HG03432 (cell line): ENCODE data around the gene SCUBE1.
"Not testable (repeated sequence)": the region's sequence is repeated elsewhere in the genome, so short reads cannot be mapped to it uniquely, and the experiment has no call there.

Experiments used
- ATAC-seq: cut with Tn5 transposase; IDR thresholded peaks from one replicate; pipeline ENCODE4 v1.9.1; 2021; ENCODE audit warnings: mild to moderate bottlenecking, moderate library complexity; ENCODE audit not compliant: unreplicated experiment

SCUBE1 gene

DNA sequence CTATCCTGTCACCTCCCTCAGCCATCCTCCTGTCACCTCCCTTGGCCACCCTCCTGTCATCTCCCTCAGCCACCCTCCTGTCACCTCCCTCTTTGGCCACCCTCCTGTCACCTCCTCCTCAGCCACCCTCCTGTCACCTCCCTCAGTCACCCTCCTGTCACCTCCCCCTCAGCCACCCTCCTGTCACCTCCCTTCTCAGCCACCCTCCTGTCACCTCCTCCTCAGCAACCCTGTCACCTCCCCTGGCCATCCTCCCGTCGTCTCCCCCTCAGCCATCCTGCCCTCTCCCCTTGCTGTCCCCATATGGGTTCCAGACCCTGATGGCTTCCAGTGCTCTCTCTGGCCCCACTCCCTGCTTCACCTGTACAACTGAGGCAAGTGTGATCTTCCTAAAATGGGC lies 61.8 kb downstream of the SCUBE1 start:
- no peak for ATAC-seq

DNA sequence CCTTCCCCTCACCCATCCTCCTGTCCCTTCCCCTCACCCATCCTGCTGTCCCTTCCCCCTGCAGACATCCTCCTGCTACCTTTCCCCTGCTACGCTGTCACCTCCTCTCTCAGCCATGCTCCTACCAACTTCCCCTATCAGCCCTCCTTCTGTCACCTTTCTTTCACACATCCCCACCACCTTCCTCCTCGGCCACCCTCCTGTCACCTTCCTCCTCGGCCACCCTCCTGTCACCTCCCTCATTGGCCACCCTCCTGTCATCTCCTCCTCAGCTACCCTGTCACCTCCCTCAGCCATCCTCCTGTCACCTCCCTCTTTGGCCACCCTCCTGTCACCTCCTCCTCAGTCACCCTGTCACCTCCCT lies 62.7 kb downstream of the SCUBE1 start:
- not testable (repeated sequence) for ATAC-seq

DNA sequence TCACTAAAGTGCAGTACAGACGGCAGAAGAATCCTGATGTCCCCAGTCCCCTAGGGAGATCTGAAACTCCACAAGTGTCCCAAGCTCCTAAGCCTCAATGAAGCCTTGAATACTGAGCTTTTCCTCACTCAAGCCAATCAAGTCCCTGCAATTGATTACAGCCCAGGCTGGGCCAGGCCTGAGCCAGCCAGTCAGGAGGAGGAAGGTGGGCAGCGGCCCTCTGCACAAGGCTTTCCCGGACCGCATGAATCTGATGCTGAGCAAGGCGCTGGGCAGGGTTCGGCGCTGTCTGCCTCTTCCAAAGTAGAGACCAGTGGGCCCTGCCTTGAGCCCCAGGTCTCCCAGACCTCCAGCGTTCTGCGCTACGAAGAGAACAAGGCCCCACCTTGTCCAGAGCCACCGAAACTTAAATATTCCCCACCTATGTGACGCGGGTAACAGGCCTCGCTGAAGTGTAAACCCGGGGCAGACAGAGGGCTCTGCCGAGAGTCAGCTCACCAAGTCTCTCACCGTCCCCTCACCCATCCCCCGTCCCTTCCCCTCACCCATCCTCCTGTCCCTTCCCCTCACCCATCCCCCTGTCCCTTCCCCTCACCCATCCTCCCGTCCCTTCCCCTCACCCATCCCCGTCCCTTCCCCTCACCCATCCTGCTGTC lies 63.2 kb downstream of the SCUBE1 start:
- no peak for ATAC-seq

DNA sequence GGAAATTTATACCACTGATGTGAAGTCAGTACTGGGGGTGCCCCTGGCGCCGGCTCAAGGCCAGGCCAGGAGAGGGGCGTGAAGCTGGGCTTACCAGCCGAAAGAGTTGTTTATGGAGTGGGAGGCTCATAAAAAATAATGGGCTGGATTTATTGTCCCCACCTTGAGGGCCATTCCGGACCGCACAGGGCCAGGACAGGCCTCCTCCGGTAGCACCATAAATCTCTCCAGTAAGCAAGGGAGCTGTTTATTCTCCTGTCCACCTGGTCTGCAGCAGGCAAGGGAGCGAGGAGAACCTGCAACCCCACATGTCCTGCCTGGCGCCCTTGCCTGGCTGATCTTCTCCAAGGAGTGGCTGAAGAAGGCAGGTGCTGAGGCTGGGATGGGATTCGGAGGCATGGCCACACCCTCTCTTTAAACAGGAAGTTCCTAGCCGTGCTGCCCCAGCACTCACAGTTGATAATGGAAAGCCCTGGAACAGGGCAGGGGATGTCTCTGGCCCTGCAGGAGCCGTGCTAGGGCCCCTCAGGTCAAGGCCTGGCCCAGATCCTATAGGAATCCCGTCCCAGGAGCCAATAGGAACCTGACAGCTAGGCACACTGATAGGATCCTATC lies 65.1 kb downstream of the SCUBE1 start:
- ATAC-seq = no peak

DNA sequence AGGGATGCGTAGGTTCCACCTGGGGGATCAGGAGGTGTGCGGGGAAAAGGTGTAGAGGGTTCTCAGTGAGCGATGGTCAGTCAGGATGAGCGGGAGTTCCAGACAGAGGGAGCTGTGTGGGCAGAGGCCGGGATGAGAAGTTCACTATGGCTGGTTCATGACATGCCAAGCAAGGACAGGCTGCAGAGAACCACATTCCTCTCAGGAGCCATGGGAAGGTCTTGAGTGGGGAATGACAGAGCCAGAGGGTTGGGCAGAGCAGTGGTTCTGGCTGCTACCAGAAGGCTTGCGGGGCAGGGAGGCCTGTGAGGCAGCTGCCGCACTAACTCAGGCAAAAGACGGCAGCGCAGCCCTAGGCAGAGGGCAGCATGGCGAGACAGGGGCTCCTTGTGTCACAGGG lies 66.1 kb downstream of the SCUBE1 start:
- ATAC-seq = no peak

DNA sequence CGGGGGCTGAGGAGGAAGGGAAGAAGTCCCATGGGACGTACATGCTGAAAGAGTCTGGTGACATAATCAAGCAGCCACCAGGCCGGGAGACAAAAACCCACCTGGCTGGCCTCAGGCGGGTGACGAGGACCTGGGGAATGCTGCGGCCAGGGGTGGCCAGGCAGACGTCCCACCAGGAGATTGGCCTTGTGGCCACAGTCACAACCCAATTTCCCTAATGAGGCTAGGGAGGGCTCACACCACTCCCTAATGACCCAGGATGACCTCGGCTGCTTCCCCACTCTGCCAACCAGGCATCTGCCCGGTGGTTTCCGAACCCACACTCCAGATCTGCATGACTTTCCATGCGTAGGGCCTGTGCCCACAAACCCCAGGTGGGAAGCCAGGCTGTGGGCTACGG lies 66.9 kb downstream of the SCUBE1 start:
- no peak for ATAC-seq

DNA sequence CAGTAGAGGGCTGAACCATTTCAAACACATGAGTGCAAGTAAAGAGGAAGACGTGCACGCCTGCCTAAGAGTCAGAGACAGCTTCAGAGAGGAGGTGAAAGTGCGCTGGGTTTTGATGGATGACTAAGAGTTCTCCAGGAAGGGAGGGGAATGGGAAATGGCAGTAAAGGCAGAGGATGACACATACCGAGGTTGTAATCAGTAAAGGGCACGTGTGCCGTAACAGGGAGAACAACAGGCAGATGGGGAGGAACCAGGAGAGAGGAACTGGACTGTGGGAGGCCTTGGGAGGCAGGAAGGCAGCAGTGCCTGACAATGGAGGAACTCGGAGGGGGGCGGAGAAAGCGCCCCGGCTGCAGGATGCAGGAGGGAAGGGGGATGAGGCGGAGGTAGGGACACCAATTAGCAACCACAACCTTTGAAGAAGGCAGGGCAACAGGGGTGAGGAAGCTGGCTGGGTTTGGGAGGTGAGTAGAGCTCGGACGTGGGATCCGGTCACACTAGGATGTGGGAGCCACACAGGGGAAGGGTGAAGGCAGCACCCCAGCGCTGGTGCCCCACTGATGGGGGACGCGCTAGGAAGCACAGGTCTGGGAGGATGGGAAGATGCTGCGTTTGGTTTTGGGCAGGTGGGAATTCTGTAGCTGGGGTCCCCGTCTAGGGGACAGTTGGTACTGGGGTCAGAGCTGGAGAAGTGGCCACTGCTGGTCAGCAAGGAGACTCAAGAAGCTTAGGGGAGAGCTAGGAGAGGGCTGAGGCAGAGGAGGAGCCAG lies 67.4 kb downstream of the SCUBE1 start:
- ATAC-seq = no peak

DNA sequence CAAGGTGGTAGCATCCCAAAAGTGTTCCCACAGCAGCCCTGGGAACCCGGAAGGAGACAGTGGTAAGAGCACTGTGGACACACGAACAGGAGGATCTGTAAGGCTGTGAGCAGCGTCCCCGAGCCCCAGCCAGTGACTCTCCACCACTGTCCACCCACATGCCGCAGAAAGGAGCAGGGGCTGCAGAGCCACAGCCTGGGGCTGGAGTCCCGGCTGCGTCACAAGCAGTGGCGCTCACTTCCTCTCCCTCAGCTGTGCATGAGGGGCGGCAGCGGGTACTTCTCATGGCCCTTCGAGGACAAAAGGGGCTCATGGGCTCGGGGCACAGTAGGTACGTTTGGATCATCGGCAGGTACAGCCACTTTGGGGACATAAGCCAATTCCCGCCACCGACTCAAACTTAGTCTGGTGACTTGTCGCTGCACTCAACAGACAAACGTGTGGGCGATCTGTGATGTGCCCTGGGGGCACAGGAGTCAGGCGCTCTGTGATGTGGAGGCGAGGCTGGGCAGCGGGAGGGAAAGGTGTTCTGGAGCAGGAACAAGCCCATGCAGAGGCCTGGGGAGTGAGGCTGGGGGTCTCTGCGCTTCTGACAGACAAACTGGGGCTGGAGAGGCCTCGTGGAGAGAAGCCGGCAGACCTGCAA lies 68.5 kb downstream of the SCUBE1 start:
- ATAC-seq = no peak

DNA sequence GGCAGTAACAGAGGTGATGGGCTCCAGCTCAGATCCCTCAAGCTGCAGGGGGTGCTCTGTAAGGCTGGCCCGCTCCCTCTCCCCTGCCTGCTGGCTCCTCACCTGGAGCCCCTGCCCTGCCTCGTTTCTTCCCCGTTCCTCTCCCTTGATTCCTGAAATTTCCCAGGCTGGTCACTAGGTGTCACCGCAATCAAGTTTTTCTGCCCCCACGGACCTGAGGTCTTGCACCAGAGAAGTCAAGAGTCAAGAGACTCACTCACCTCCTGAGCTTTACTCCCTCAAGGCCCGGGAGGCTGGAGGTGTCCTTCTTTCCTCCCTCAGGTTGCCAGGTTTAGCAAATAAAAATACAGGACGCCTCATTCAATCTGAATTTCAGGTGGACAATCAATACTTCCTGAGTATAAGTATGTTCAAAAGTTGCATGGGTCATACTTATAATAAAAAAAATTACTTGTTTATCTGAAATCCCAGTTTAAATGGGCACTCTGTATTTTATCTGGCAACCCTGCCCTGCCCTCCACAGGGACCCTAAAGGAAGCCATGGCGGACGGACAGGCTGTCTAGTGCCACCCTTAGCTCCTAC lies 69.2 kb downstream of the SCUBE1 start:
- no peak for ATAC-seq

DNA sequence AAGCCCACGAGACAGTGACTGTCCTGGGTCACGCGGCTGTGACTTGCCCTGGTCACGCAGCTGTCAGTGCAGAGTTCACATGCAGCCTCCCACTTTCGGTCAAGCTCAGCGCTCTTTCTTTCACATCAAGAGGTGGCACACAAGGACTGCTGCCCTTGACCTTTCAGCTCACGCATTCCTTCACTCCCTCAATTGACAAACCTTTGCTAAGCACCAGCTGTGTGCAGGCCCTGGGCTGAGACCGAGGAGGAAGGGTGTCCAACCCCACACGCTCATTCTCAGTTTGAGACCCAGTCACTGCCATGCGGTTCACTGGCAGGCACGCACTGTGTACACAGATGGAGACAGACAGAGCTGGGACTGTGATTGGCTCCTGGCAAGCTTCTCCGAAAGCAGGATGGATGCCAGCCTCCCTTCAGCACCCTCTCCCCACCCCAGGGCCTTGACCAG lies 70.3 kb downstream of the SCUBE1 start:
- ATAC-seq = no peak

DNA sequence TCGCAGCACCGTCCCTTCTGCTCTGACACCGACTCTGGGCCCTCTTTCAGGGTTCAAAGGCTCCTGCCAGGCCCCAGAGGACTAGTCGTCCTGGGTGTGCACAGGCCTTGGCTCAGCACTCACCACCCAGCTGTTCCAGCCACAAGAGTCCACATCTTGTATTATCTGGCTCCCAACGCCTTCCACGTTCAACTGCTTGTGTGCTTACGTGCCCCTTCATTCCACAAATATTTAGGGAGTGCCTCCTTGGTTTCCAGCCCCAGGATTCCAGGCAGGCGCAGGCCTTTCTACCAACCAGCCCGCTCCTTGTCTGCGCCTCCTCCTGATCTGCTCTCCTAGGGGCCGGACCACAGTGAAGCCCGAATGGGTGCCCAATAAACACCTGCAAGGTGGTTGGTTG lies 70.9 kb downstream of the SCUBE1 start:
- ATAC-seq = no peak

DNA sequence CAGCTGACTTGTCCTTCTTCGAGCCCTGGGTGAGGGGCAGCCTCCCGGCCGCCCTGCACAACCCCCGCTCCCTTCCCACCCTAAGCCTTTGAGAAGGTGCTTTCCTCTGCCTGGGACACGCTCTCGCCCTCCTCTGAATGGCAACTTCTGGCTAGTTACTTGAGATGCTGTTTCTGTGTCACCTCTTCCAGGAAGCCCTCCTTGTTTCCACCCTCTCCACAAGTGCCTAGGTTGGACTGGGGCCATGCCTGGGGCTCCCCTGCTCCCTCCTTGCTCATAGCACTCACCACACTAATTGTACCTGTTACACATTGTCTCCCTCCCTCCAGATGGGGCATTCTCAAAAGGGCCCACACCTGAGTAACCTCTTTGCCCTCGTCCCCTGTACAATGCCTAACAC lies 72.2 kb downstream of the SCUBE1 start:
- ATAC-seq = no peak

DNA sequence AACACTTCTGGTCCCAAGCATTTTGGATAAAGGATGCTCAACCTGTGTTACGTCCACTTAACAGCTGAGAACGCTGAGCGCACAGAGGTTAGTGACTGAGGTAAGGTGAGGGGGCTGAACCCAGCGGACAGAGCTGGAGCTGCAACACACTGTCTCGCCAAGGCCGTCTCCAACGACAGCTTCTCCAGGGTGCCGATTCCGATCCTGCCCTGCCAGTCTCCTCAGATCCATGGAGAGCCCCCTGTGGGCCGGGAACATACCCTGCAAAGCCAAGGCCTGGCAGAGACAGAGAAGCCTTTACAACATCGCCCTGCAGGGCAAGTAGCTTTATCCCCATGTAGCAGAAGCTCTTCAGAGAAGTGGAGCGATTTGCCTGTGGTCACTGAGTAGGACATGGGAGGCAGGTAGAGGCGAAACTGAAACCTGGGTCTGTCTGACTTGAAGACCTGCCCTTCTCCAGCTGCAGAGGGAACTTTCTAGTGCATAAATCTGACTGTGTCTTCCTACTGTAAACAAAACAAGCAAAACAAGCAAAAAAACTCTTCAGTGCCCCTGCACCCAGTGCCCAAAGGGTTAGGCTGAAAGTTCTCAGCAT lies 72.8 kb downstream of the SCUBE1 start:
- ATAC-seq = no peak

DNA sequence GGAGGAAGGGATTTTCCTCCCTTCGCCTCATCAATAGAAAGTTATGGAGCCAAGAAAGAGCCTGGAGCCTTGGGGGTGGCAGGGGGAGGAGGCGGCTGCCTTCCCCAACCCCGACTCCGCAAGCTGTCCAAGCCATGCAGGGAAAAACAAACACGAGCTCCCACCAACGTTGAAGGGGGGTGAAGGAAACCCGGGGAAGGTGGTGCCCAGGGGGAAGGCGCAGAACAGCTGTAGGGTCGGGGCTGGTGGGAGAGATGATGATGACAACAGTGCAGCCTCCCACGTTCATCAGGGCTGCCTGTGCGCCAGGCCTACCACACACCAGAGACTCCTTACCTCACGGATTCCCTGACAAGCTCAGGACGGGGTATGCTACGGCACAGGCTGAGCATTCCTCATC lies 73.5 kb downstream of the SCUBE1 start:
- no peak for ATAC-seq

DNA sequence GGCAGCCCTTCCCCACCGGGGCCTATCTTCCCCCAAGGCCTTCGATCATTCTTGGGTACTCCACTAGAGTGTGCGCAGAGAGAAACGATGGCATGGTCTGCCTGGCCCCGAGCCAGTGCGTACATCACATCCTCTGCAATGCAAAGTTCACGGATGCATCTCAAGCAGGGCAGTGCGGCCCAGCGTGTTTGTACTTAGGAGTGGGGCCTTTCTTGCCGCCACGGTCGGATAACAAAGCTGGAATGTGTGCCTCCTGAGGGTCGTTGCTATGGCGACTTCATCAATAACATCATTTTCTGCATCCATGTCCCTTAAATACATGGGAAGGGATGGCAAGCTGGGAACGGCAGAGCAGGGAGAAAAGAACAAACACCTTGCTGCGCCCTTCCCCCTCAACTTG lies 73.9 kb downstream of the SCUBE1 start:
- no peak for ATAC-seq

DNA sequence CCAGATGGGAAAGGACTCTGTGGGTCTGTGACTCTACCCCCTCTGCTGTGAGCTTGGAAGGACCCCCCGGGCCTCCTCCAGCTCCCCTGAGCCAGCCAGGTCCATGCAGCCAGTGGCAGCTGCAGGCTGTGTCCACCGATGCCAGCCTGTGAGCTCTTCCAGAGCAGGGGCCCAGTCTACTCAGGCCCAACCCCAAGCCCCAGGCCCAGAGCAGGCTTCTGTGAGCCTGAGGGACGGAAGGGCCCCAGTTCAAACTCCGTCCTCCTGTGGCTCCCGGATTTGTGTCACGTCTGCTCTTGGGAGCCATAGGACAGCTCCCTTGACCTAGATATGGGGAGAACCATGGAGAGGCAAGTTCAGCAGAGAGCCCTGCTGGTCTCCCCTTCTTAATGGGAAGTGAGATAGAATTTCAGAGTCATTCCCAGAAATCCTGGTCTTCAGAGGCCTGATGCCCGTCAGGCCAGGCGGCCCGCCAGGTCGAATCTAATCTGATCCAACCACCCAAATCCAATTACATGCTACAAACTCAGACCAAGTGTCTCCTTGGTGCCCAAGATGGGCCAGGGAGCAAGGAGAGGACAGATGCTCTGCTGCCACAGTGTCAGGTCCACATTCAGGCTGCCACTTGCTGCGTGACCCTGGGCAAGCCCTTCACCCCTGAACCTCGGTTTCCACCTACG lies 75.1 kb downstream of the SCUBE1 start:
- no peak for ATAC-seq

DNA sequence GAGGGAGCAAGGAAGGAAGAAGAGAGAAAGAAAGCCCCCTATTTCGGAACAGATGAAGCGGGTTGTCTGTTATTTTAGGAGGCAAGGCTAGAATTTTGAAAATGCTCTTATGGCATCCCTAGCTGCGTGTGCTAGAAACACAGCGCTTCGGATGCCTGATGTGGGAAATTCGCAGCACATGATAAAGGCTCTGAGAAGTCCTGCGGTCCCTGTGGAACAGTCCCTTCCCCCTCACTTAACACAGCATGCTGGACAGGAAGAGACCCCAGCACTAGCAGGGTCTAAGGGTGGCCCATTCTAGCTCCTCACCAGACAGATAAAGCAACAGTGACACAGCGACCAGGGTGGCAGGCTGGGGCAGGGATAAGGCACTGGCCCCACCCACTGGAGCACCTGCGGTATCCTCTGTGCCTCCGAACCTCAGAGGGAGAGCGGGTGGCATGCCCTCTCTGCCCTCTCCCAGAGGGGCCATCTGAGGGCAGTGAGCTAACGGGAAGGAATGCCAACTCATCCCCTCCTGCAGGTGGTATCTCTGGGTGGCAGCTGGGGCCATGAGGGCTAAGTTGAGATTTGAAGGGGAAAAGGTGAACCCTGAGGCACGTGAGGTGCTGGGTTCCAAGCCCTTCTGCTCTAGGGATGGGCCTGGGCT lies 75.7 kb downstream of the SCUBE1 start:
- ATAC-seq = no peak

DNA sequence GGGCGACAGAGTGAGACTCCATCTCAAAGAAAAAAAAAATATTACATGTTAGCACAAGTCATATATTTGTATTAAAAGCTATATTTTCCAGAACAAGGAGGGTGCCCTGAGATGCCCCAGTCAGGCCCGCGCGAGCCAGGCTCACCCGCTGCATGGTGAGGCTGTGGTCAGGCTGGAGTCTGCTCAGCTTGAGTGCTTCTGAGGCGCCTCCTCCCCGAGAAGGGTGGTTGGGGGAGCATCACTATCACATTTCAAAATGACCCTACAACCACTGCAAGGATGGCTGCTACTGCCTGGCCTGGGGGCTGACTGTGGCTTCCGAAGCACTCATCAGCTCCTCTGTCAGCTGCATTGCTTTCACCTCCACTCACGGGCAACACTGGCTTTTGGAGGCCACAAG lies 77.1 kb downstream of the SCUBE1 start:
- no peak for ATAC-seq

DNA sequence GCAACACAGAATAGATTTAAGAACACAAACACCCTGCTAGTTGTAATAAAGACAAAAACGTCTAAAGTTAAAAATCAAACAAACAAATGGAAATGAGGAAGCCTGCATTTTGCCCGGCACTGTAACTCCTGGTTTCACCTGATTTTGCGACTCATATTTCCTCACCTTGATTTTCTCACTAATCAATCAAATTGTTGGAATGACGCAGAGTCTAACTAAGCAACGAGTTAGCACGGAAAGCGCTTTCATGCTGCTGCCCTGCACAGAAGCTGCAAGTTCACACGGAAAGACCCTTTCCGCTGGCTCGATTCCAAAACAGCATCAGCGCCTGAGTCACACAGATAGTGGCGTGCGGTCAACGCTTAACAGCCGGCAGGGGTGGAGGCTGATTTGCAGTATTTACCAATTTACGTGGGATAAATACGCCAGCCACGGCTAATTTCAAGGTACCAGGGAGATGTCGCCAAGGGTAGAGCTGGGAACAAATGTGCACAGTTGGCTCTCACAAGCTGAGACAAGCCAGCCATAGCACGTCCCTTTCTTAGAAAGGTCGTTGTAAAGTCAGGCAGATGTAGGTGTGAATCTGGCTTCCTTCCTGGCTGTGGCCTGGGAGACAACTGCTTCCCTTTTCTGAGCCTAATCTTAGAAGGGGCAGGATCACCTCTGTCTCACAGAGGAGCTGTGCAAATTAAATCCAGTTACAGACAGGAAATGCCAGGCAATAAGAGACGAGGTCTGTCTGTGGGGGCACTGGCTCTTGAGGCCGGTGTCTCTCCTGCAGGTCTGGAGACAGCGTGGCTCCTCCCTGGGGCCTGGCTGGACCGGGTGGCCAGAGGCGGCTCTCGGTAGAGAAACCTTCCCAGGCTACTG lies 79.3 kb downstream of the SCUBE1 start:
- ATAC-seq = peak; percentile 74
